ENCODE data around the gene SPDEF. TPM values are rescaled to one million over a fixed set of nuclear protein-coding genes. Genes with fewer than 3 reads are reported as not detected.

The SPDEF gene
- total RNA-seq, 2 donors from 2014 or later: not detected

GRCh38 chr6:34517966-34518365, 38.2 kb downstream of the SPDEF start:
- Histone ChIP-seq H3K4me3 (no peak overlapping the region), H3K9me3 (no peaks in the 10 kb centered on the region), H3K27me3 (no peaks in the 10 kb centered on the region), H3K4me1 (no peaks in the 10 kb centered on the region), H3K27ac (no peak overlapping the region), H3K36me3 (replicated peaks in 1 of 2; ENCODE audit: insufficient read depth in 1 of 2, low read depth in 2 of 2) (no peaks in the 10 kb centered on the region)
- intact Hi-C loops (cut with DNase I): no loop called here
- 89 to 100% methylated on average over 2 to 8 of the region's 8 CpGs for WGBS, 2 donors
- no peak for TF ChIP-seq POLR2A (IDR thresholded peaks at IDR 0.05)
- TF ChIP-seq, protein P1, sequence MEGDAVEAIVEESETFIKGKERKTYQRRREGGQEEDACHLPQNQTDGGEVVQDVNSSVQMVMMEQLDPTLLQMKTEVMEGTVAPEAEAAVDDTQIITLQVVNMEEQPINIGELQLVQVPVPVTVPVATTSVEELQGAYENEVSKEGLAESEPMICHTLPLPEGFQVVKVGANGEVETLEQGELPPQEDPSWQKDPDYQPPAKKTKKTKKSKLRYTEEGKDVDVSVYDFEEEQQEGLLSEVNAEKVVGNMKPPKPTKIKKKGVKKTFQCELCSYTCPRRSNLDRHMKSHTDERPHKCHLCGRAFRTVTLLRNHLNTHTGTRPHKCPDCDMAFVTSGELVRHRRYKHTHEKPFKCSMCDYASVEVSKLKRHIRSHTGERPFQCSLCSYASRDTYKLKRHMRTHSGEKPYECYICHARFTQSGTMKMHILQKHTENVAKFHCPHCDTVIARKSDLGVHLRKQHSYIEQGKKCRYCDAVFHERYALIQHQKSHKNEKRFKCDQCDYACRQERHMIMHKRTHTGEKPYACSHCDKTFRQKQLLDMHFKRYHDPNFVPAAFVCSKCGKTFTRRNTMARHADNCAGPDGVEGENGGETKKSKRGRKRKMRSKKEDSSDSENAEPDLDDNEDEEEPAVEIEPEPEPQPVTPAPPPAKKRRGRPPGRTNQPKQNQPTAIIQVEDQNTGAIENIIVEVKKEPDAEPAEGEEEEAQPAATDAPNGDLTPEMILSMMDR (IDR thresholded peaks at IDR 0.05): no peak
- no peak for ATAC-seq
- no peak for DNase-seq

GRCh38 chr6:34517461-34517881, 38.7 kb downstream of the SPDEF start:
- WGBS, 2 donors: 74 to 76% methylated on average over 4 of the region's 4 CpGs
- Histone ChIP-seq H3K4me1 (no peaks in the 10 kb centered on the region), H3K27me3 (no peaks in the 10 kb centered on the region), H3K36me3 (replicated peaks in 1 of 2; ENCODE audit: insufficient read depth in 1 of 2, low read depth in 2 of 2) (no peaks in the 10 kb centered on the region), H3K4me3 (no peak overlapping the region), H3K27ac (no peak overlapping the region), H3K9me3 (no peaks in the 10 kb centered on the region)
- DNase-seq (no peak), ATAC-seq (no peak)
- TF ChIP-seq, protein P1 (IDR thresholded peaks at IDR 0.05): no peak
- TF ChIP-seq POLR2A (IDR thresholded peaks at IDR 0.05): no peak
- intact Hi-C loops (cut with DNase I): no loop called here

- H3K36me3 ChIP-seq (replicated peaks in 1 of 2; ENCODE audit: insufficient read depth in 1 of 2, low read depth in 2 of 2): no peaks in the 10 kb centered on the region
- H3K27me3 ChIP-seq: no peaks in the 10 kb centered on the region
- H3K9me3 ChIP-seq: no peaks in the 10 kb centered on the region
- TF ChIP-seq POLR2A (IDR thresholded peaks at IDR 0.05): no peak
- TF ChIP-seq, protein P1 (IDR thresholded peaks at IDR 0.05): no peak
- 88% methylated on average over 8 to 21 of the region's 22 CpGs for WGBS, 2 donors
- no peak overlapping the region for H3K4me3 ChIP-seq
- no peak overlapping the region for H3K27ac ChIP-seq
- H3K4me1 ChIP-seq: no peaks in the 10 kb centered on the region
- DNase-seq: no peak
- intact Hi-C loops (cut with DNase I): no loop called here
- no peak for ATAC-seq
Observed at GRCh38 chr6:34516391-34517324, 39.5 kb downstream of the SPDEF start.

DNA sequence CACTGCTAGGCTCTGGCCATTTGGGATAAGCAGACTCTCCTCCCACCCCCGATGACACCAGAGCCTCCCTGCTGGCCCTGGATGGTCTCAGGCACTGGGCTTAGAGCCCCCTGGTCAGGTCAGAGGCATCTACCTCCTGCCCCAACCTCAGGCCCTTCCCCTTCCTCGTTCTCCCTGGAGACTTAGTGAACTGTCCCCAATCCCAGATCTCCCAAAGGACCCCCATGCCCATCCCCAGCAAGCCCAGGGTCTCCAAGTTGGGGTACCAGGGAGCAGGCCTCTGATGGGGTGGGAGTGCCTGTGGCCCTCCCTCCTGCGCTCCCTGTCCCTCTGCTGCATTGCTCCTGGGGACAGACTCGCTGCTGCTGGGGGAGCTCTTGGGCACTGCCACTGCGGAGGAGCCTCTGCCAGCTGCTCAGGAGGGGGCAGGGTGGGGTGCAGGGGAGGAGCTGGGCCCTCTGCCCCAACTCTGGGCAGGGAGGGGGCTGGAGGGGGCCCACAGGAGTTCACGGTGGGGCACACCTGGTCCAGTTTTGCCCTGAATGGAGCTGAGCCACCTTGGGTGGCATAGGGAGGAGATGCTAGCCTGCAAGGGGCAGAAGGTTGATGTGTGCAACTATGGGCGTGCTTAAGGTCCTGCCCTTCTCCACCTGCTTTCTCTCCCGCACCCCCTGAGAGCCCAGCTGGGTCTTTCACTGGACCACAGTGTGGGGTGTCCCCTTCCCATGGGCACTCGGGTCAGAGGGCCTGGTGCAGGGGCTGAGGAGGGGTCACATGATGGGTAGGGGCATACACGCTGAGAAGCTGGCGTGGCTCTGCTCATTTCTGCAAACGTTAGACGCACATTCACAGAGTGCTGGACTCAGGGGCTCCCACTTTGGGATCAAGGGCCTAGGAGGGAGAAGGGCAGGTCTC, 40.4 kb downstream of the SPDEF start:
- no peaks in the 10 kb centered on the region for H3K27me3 ChIP-seq
- 84 to 86% methylated on average over 9 to 13 of the region's 13 CpGs for WGBS, 2 donors
- no peak overlapping the region for H3K27ac ChIP-seq
- no peaks in the 10 kb centered on the region for H3K9me3 ChIP-seq
- no peaks in the 10 kb centered on the region for H3K36me3 ChIP-seq (replicated peaks in 1 of 2; ENCODE audit: insufficient read depth in 1 of 2, low read depth in 2 of 2)
- intact Hi-C loops (cut with DNase I): no loop called here
- DNase-seq: no peak
- no peak for ATAC-seq
- H3K4me3 ChIP-seq: no peak overlapping the region
- TF ChIP-seq POLR2A (IDR thresholded peaks at IDR 0.05): no peak
- TF ChIP-seq, protein P1 (IDR thresholded peaks at IDR 0.05): no peak
- no peaks in the 10 kb centered on the region for H3K4me1 ChIP-seq

Measured in body of pancreas (tissue), 4 donors.